Heart left ventricle (tissue), 13 donors: Measurements from ENCODE around the gene GNAT1.

ENCODE experiments used
- POLR2A ChIP-seq, 2 donors: fragments of 450-650 bp; IDR thresholded peaks; one replicate each; pipeline ENCODE4 v1.6.1; 2017; ENCODE audit warnings: antibody characterized with exemption in 2 of 2, mild to moderate bottlenecking in 2 of 2, moderate library complexity in 2 of 2
- TF ChIP-seq, protein P1 (sequence below), 12 donors: fragments of 200-600 bp; sonication (generic) in 4 of 12; IDR thresholded peaks; one replicate each; pipeline versions ENCODE4 v1.5.0 to v1.8.0; 2018 to 2022; ENCODE audit warnings: antibody characterized with exemption in 12 of 12, mild to moderate bottlenecking in 5 of 12
- donor health status: ischemic (EF 13 %, LVEDD 7.1; RV severe dilation, severe dysfunction).
- donor health status: DM: no; HTN: yes; CAD: no.
- donor health status: DM: no; HTN: no; CAD: no.
- donor health status: ischemic (EF 25% LVEDD 6.9; RV normal size, moderate dysfunction).
- donor health status: ischemic (EF 25% LVEDD 5.7; RV mildly dilated, moderate dysfunction).
- donor health status: ischemic (EF 35%, LVEDD 5.7; RV mildly dilated, moderate dysfunction).
- donor health status: nonischemic (EF 11% LVEDD 7.7; RV severe dilation, severe dysfunction).
- donor health status: DM: yes; HTN: yes; CAD: no.
- donor health status: PGD.
- donor health status: ischemic (EF 29% LVEDD 5.4; RV normal size, mild dysfunction).
- donor health status: nonischemic (EF 23%, LVEDD 6.1; RV moderate dilation, normal function).

DNA sequence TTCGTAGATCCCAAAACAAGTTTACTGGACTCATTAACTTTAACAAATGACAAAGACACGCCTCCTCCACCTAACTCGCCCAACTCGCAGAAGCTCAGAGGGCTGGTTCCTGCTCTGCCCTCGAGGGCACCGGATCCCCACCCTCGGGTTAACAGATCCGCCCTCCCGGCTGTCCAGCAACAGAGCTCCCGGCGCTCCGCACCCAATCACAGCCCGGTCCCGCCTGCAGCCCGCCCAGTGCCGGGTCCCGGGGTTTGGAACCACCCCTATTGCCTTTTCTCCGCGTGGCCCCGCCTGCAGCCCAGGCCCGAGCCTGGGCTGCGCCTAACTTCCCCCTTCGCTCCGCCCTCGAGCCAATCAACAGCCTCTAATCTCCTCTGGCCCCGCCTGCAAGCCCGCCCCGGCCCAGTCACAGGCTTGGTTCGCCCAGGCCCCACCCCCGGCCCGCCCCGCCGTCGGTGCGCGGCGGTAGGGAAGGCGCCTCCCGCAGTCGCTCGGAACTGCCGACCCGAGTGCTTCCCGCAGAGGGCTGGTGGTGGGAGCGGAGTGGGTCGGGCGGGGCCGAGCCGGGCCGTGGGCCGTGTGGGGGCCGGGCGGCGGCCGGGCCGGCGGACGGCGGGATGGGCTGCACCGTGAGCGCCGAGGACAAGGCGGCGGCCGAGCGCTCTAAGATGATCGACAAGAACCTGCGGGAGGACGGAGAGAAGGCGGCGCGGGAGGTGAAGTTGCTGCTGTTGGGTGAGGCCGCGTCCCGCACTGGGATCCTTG, 44.5 kb downstream of the GNAT1 start, which contains the start of gene GNAI2:
- TF ChIP-seq, protein P1, sequence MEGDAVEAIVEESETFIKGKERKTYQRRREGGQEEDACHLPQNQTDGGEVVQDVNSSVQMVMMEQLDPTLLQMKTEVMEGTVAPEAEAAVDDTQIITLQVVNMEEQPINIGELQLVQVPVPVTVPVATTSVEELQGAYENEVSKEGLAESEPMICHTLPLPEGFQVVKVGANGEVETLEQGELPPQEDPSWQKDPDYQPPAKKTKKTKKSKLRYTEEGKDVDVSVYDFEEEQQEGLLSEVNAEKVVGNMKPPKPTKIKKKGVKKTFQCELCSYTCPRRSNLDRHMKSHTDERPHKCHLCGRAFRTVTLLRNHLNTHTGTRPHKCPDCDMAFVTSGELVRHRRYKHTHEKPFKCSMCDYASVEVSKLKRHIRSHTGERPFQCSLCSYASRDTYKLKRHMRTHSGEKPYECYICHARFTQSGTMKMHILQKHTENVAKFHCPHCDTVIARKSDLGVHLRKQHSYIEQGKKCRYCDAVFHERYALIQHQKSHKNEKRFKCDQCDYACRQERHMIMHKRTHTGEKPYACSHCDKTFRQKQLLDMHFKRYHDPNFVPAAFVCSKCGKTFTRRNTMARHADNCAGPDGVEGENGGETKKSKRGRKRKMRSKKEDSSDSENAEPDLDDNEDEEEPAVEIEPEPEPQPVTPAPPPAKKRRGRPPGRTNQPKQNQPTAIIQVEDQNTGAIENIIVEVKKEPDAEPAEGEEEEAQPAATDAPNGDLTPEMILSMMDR (IDR thresholded peaks at IDR 0.05): no peak
- TF ChIP-seq POLR2A (IDR thresholded peaks at IDR 0.05): peak; percentile 95 to 98
